HEK293 (cell line): Measurements from ENCODE around the gene RAP1A.

Experiments
- SETDB1 ChIP-seq: IDR thresholded peaks from one replicate; pipeline ENCODE4 v1.6.1; 2017; ENCODE audit warnings: mild to moderate bottlenecking, low read length, moderate library complexity, mixed read lengths; ENCODE audit not compliant: insufficient read length
- TCF7L2 ChIP-seq: IDR thresholded peaks from 2 replicates; pipeline ENCODE4 v1.6.1; 2011; ENCODE audit warnings: low read depth, mild to moderate bottlenecking, inconsistent platforms, low read length, moderate library complexity, borderline replicate concordance
- ZBTB48 ChIP-seq: fragments of 450-650 bp; formaldehyde crosslinking; IDR thresholded peaks from 2 replicates; pipeline ENCODE4 v1.5.1; 2016; ENCODE audit warnings: missing biosample characterization, missing genetic modification characterization
- ZNF169 ChIP-seq: fragments of 450-650 bp; formaldehyde crosslinking; IDR thresholded peaks from 2 replicates; pipeline ENCODE4 v1.5.1; 2016; ENCODE audit warnings: missing biosample characterization, missing genetic modification characterization
- ZNF202 ChIP-seq: fragments of 450-650 bp; formaldehyde crosslinking; IDR thresholded peaks from 2 replicates; pipeline ENCODE4 v1.5.1; 2016; ENCODE audit warnings: missing biosample characterization, missing genetic modification characterization, borderline replicate concordance
- ZNF214 ChIP-seq: fragments of 450-650 bp; formaldehyde crosslinking; IDR thresholded peaks from 2 replicates; pipeline ENCODE4 v1.5.1; 2017; ENCODE audit warnings: missing biosample characterization, mild to moderate bottlenecking, missing genetic modification characterization, borderline replicate concordance
- ZNF23 ChIP-seq: fragments of 450-650 bp; formaldehyde crosslinking; IDR thresholded peaks from 2 replicates; pipeline ENCODE4 v1.5.1; 2016; ENCODE audit warnings: missing biosample characterization, missing genetic modification characterization, borderline replicate concordance
- ZNF24 ChIP-seq: fragments of 450-650 bp; formaldehyde crosslinking; IDR thresholded peaks from 2 replicates; pipeline ENCODE4 v1.5.1; 2016; ENCODE audit warnings: missing biosample characterization, missing genetic modification characterization
- ZNF248 ChIP-seq: fragments of 450-650 bp; formaldehyde crosslinking; IDR thresholded peaks from 2 replicates; pipeline ENCODE4 v1.5.1; 2017; ENCODE audit warnings: missing biosample characterization, missing genetic modification characterization
- ZNF416 ChIP-seq: fragments of 450-650 bp; formaldehyde crosslinking; IDR thresholded peaks from 2 replicates; pipeline ENCODE4 v1.5.1; 2016; ENCODE audit warnings: missing biosample characterization, missing genetic modification characterization
- ZNF571 ChIP-seq: fragments of 450-650 bp; formaldehyde crosslinking; IDR thresholded peaks from 2 replicates; pipeline ENCODE4 v1.5.0; 2017; ENCODE audit warnings: missing biosample characterization, missing genetic modification characterization
- ZNF624 ChIP-seq: fragments of 450-650 bp; formaldehyde crosslinking; IDR thresholded peaks from 2 replicates; pipeline ENCODE4 v1.5.1; 2017; ENCODE audit warnings: missing biosample characterization, missing genetic modification characterization
- ZNF629 ChIP-seq: fragments of 450-650 bp; formaldehyde crosslinking; IDR thresholded peaks from 2 replicates; pipeline ENCODE4 v1.5.1; 2017; ENCODE audit warnings: missing biosample characterization, missing genetic modification characterization
- ZNF660 ChIP-seq: fragments of 450-650 bp; IDR thresholded peaks from 2 replicates; pipeline ENCODE4 v1.5.1; 2018; ENCODE audit warnings: missing biosample characterization, mild to moderate bottlenecking, missing genetic modification characterization
- ZNF76 ChIP-seq: fragments of 450-650 bp; formaldehyde crosslinking; IDR thresholded peaks from 2 replicates; pipeline ENCODE4; 2016; ENCODE audit warnings: low read depth, missing biosample characterization, missing genetic modification characterization, borderline replicate concordance
- ZSCAN16 ChIP-seq: fragments of 450-650 bp; formaldehyde crosslinking; IDR thresholded peaks from 2 replicates; pipeline ENCODE4 v1.5.1; 2016; ENCODE audit warnings: missing biosample characterization, missing genetic modification characterization
- TF ChIP-seq, protein P1 (sequence below): fragments of 450-650 bp; formaldehyde crosslinking; IDR thresholded peaks from 2 replicates; pipeline ENCODE4 v1.5.1; 2016; ENCODE audit warnings: missing biosample characterization, missing genetic modification characterization
- TF ChIP-seq, protein P2 (sequence below): sonication (generic); formaldehyde crosslinking; IDR thresholded peaks from 2 replicates; pipeline ENCODE4 v1.8.1; 2022; ENCODE audit warnings: mild to moderate bottlenecking, moderate library complexity, missing genetic modification reagents
- TF ChIP-seq, protein P3 (sequence below): fragments of 450-650 bp; formaldehyde crosslinking; IDR thresholded peaks from 2 replicates; pipeline ENCODE4 v1.5.1; 2016; ENCODE audit warnings: missing biosample characterization, missing genetic modification characterization, borderline replicate concordance
- TF ChIP-seq, protein P4 (sequence below): fragments of 450-650 bp; formaldehyde crosslinking; IDR thresholded peaks from 2 replicates; pipeline ENCODE4 v1.5.1; 2016; ENCODE audit warnings: missing biosample characterization, missing genetic modification characterization
- TF ChIP-seq, protein P5 (sequence below): IDR thresholded peaks from 2 replicates; pipeline ENCODE4 v1.6.1; 2011; ENCODE audit warnings: mild to moderate bottlenecking, low read depth, low read length, borderline replicate concordance
- TF ChIP-seq, protein P6 (sequence below): fragments of 450-650 bp; formaldehyde crosslinking; IDR thresholded peaks from 2 replicates; pipeline ENCODE4 v1.5.1; 2016; ENCODE audit warnings: missing biosample characterization, missing genetic modification characterization
- TF ChIP-seq, protein P7 (sequence below): fragments of 450-650 bp; formaldehyde crosslinking; IDR thresholded peaks from 2 replicates; pipeline ENCODE4 v1.5.1; 2017; ENCODE audit warnings: missing biosample characterization, missing genetic modification characterization

The RAP1A gene

DNA sequence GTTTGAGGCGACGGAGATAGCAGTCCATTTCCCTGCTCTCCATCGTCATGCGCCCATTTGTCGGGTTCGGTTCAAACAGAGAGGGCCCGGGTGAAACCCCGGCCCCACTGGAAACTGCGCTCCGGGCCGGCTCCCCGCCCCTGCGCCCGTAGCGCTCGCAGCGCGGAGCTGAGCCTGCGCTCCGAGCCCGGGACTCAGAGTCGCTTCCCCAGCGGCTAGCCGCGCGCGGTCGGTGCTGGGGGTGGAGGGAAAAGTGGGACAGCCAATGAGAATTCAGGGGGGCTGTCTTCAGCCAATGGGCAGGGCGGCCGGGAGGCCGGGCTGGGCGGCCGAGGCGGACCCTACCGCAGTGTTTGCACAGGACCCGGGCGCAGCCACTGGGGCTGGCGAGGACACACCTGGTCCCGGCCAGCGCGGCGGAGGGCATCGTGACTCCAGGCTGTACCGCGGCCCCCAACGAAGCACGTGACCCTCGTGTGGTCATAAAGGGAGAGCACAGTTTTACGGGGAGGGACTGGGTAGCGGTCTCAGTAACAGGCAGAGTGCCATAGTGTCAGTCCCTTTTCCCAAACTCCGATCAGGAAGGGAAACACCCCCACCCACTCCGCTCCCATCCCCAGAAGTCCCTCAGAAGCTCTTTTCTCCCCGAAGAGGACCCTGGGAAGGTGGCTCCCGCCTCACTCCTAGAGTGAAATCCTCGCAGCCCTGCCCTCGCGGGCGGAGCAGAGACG lies 119.8 kb downstream of the RAP1A start, which contains the start of gene INKA2 (continued):
- TF ChIP-seq ZNF202 (tag by site-specific recombination) (no peak), SETDB1 (no peak), TCF7L2 (no peak), ZNF624 (tag by site-specific recombination) (no peak), ZNF24 (tag by site-specific recombination) (peak; percentile 27; the same call in 1 of the 2 replicates), ZNF416 (tag by site-specific recombination) (no peak), ZSCAN16 (no peak), ZNF214 (no peak), ZNF76 (tag by site-specific recombination) (peak; percentile 89), ZNF571 (tag by site-specific recombination) (no peak), ZNF248 (tag by site-specific recombination) (no peak), ZNF169 (tag by site-specific recombination) (no peak), ZNF629 (tag by site-specific recombination) (no peak; the same call in 1 of the 2 replicates), ZNF660 (peak; percentile 16), ZNF23 (tag by site-specific recombination) (no peak), ZBTB48 (peak; percentile 93)
- TF ChIP-seq, protein P1, sequence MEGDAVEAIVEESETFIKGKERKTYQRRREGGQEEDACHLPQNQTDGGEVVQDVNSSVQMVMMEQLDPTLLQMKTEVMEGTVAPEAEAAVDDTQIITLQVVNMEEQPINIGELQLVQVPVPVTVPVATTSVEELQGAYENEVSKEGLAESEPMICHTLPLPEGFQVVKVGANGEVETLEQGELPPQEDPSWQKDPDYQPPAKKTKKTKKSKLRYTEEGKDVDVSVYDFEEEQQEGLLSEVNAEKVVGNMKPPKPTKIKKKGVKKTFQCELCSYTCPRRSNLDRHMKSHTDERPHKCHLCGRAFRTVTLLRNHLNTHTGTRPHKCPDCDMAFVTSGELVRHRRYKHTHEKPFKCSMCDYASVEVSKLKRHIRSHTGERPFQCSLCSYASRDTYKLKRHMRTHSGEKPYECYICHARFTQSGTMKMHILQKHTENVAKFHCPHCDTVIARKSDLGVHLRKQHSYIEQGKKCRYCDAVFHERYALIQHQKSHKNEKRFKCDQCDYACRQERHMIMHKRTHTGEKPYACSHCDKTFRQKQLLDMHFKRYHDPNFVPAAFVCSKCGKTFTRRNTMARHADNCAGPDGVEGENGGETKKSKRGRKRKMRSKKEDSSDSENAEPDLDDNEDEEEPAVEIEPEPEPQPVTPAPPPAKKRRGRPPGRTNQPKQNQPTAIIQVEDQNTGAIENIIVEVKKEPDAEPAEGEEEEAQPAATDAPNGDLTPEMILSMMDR: peak; percentile 27; the same call in 1 of the 2 replicates
- TF ChIP-seq, protein P2, sequence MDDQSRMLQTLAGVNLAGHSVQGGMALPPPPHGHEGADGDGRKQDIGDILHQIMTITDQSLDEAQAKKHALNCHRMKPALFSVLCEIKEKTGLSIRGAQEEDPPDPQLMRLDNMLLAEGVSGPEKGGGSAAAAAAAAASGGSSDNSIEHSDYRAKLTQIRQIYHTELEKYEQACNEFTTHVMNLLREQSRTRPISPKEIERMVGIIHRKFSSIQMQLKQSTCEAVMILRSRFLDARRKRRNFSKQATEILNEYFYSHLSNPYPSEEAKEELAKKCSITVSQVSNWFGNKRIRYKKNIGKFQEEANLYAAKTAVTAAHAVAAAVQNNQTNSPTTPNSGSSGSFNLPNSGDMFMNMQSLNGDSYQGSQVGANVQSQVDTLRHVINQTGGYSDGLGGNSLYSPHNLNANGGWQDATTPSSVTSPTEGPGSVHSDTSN (CRISPR knock-in tag): 0 out of 2 replicates have a peak, but pooled peaks have one; percentile 54
- TF ChIP-seq, protein P3, sequence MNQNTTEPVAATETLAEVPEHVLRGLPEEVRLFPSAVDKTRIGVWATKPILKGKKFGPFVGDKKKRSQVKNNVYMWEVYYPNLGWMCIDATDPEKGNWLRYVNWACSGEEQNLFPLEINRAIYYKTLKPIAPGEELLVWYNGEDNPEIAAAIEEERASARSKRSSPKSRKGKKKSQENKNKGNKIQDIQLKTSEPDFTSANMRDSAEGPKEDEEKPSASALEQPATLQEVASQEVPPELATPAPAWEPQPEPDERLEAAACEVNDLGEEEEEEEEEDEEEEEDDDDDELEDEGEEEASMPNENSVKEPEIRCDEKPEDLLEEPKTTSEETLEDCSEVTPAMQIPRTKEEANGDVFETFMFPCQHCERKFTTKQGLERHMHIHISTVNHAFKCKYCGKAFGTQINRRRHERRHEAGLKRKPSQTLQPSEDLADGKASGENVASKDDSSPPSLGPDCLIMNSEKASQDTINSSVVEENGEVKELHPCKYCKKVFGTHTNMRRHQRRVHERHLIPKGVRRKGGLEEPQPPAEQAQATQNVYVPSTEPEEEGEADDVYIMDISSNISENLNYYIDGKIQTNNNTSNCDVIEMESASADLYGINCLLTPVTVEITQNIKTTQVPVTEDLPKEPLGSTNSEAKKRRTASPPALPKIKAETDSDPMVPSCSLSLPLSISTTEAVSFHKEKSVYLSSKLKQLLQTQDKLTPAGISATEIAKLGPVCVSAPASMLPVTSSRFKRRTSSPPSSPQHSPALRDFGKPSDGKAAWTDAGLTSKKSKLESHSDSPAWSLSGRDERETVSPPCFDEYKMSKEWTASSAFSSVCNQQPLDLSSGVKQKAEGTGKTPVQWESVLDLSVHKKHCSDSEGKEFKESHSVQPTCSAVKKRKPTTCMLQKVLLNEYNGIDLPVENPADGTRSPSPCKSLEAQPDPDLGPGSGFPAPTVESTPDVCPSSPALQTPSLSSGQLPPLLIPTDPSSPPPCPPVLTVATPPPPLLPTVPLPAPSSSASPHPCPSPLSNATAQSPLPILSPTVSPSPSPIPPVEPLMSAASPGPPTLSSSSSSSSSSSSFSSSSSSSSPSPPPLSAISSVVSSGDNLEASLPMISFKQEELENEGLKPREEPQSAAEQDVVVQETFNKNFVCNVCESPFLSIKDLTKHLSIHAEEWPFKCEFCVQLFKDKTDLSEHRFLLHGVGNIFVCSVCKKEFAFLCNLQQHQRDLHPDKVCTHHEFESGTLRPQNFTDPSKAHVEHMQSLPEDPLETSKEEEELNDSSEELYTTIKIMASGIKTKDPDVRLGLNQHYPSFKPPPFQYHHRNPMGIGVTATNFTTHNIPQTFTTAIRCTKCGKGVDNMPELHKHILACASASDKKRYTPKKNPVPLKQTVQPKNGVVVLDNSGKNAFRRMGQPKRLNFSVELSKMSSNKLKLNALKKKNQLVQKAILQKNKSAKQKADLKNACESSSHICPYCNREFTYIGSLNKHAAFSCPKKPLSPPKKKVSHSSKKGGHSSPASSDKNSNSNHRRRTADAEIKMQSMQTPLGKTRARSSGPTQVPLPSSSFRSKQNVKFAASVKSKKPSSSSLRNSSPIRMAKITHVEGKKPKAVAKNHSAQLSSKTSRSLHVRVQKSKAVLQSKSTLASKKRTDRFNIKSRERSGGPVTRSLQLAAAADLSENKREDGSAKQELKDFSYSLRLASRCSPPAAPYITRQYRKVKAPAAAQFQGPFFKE (tag by site-specific recombination): no peak
- TF ChIP-seq, protein P4, sequence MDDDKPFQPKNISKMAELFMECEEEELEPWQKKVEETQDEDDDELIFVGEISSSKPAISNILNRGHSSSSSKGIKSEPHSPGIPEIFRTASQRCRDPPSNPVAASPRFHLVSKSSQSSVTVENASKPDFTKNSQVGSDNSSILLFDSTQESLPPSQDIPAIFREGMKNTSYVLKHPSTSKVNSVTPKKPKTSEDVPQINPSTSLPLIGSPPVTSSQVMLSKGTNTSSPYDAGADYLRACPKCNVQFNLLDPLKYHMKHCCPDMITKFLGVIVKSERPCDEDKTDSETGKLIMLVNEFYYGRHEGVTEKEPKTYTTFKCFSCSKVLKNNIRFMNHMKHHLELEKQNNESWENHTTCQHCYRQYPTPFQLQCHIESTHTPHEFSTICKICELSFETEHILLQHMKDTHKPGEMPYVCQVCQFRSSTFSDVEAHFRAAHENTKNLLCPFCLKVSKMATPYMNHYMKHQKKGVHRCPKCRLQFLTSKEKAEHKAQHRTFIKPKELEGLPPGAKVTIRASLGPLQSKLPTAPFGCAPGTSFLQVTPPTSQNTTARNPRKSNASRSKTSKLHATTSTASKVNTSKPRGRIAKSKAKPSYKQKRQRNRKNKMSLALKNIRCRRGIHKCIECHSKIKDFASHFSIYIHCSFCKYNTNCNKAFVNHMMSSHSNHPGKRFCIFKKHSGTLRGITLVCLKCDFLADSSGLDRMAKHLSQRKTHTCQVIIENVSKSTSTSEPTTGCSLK (tag by site-specific recombination): no peak
- TF ChIP-seq, protein P5, sequence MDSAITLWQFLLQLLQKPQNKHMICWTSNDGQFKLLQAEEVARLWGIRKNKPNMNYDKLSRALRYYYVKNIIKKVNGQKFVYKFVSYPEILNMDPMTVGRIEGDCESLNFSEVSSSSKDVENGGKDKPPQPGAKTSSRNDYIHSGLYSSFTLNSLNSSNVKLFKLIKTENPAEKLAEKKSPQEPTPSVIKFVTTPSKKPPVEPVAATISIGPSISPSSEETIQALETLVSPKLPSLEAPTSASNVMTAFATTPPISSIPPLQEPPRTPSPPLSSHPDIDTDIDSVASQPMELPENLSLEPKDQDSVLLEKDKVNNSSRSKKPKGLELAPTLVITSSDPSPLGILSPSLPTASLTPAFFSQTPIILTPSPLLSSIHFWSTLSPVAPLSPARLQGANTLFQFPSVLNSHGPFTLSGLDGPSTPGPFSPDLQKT: no peak
- TF ChIP-seq, protein P6, sequence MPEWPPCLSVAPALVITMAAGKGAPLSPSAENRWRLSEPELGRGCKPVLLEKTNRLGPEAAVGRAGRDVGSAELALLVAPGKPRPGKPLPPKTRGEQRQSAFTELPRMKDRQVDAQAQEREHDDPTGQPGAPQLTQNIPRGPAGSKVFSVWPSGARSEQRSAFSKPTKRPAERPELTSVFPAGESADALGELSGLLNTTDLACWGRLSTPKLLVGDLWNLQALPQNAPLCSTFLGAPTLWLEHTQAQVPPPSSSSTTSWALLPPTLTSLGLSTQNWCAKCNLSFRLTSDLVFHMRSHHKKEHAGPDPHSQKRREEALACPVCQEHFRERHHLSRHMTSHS (tag by site-specific recombination): no peak
- TF ChIP-seq, protein P7, sequence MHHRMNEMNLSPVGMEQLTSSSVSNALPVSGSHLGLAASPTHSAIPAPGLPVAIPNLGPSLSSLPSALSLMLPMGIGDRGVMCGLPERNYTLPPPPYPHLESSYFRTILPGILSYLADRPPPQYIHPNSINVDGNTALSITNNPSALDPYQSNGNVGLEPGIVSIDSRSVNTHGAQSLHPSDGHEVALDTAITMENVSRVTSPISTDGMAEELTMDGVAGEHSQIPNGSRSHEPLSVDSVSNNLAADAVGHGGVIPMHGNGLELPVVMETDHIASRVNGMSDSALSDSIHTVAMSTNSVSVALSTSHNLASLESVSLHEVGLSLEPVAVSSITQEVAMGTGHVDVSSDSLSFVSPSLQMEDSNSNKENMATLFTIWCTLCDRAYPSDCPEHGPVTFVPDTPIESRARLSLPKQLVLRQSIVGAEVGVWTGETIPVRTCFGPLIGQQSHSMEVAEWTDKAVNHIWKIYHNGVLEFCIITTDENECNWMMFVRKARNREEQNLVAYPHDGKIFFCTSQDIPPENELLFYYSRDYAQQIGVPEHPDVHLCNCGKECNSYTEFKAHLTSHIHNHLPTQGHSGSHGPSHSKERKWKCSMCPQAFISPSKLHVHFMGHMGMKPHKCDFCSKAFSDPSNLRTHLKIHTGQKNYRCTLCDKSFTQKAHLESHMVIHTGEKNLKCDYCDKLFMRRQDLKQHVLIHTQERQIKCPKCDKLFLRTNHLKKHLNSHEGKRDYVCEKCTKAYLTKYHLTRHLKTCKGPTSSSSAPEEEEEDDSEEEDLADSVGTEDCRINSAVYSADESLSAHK (tag by site-specific recombination): no peak; the same call in 1 of the 2 replicates
